ENCODE measurements around the gene CLDND1.

Gene CLDND1

DNA sequence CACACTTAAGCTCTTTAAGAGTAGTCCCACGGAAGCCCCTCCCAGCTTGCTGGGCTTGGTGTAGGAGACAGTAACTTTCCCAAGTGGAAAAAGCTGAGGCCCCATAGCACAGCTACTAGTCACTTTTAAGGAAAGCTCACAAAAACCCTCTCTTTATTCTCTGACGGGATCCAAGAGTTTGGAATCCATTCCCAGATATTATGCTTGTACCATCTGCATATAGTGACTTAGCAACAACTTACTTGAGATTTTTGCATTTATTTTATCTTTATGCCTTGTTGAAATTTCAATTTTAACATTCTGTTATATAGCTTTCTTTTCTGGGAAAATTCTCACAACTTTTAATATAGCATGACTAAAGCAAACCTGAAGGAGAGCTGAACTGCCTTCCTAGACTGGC, 28.5 kb upstream of the CLDND1 start:
- DNase-seq, result no peak

DNA sequence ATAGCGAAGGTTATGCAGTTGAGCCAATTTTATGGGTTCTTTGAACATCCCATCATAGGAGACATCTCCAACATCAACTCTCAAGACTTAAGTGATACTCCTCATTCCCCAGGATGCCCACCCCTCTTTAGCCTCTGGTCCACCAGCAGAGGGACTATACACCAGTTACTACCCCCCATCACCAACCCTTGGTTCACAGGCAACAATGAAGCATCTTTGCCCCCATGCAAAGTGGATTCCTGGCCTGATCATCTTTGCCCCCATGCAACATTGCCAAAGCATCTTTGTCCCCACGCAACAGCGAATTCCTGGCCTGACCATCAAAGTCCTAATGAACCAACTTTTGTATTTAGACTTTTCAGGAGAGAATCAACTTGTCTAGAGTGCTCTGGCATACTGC, 28.1 kb upstream of the CLDND1 start:
- DNase-seq, result no peak

DNA sequence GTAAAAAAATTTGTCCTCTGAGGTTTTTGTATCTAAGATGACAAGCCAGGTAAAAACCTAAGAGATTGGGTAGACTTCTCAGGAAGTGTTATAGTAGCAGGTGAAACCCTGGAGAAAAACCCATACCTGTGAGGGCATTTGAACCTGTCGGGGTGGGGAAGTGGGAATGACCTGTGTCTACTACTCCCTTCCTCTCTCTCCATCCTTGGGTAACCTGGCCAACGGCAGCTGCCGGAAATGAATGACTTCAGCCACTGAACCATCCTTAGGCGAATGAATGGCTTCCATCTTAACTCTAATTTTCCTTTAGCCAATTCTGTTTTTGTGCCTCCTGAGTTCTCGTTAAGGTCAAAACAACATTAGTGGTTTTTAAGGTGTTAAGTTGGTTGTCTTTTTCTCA, 25.8 kb upstream of the CLDND1 start:
- DNase-seq, result no peak

GRCh38 chr3:98545940-98546339, 23.2 kb upstream of the CLDND1 start:
- DNase-seq, result no peak

GRCh38 chr3:98542623-98543022, 19.9 kb upstream of the CLDND1 start:
- DNase-seq, result no peak

- DNase-seq, result no peak
Observed at GRCh38 chr3:98541695-98542094, 19.0 kb upstream of the CLDND1 start.

DNA sequence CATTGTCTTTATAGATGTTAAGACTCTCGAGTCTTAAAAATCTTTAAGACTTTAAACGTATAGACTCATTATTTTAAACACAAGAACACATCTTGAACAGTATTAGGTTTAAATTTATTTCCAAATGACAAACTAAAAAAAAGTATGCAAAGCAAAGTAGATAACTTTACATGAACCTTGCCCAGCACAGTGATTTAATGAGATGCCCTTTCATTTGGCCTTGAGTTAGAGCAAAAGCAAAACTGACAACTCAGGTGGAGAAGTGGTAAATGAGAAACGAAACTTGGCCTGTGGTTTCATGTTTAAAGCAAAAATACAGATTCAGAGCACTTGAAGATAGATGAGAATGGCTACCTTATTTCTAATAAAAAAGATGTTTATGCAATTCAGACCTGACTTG, 17.6 kb upstream of the CLDND1 start:
- no peak for DNase-seq

GRCh38 chr3:98536456-98537017, 13.8 kb upstream of the CLDND1 start:
- no peak for DNase-seq

GRCh38 chr3:98534734-98535133, 12.0 kb upstream of the CLDND1 start:
- no peak for DNase-seq

GRCh38 chr3:98534168-98534567, 11.5 kb upstream of the CLDND1 start:
- no peak for DNase-seq

DNA sequence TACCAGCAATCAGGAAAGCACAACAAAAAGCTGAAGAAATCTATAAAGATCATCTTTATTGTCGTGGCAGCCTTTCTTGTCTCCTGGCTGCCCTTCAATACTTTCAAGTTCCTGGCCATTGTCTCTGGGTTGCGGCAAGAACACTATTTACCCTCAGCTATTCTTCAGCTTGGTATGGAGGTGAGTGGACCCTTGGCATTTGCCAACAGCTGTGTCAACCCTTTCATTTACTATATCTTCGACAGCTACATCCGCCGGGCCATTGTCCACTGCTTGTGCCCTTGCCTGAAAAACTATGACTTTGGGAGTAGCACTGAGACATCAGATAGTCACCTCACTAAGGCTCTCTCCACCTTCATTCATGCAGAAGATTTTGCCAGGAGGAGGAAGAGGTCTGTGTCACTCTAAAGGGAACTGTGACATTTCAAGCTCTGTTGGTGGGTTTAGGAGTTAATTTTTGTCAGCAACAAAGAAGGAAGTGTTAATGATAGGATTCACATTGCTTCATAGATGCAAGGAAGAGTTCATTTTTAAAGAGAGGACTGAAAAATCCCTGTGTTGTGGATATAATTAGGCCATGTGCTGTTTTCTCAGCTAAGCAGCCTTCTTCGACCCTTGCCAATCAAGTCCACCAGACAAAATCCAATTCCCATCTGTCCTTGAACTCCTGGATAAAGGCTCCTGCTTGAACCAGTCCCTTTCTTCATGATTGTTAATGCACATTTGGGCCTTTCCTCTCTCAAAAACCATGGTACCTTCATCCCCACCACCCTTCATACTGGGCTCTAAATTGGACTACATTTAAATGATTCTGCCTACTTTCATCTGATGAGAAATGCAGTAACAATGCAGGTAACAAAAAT, 10.2 kb upstream of the CLDND1 start:
- no peak for DNase-seq

DNA sequence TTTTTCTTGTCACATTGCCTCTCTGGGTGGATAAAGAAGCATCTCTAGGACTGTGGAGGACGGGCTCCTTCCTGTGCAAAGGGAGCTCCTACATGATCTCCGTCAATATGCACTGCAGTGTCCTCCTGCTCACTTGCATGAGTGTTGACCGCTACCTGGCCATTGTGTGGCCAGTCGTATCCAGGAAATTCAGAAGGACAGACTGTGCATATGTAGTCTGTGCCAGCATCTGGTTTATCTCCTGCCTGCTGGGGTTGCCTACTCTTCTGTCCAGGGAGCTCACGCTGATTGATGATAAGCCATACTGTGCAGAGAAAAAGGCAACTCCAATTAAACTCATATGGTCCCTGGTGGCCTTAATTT, 9.6 kb upstream of the CLDND1 start:
- no peak for DNase-seq

GRCh38 chr3:98531622-98532274, 9.0 kb upstream of the CLDND1 start, which contains the start of gene GPR15:
GPR15 (plus strand) TSS chr3:98531978; CDS start chr3:98532034, 56 bp downstream.
- DNase-seq, result no peak

DNA sequence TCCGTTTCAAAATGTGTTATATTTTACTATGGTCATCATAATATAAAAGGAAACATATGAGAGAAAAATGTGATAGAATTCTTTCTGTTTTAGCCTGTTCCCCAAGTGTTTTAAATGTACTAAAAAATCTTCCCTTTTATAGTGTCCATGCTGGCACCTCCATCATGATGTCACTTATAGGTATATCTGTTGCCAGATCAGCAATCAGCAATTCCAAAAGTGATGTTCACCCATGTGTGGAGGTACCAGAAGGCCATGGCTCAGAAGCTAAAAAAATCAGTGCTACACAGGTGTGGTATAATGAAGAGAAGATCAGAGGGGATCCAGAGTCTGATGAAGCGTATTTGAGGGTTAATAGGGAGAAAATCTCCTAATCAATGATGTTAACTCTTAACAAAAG, 8.0 kb upstream of the CLDND1 start:
- no peak for DNase-seq

GRCh38 chr3:98529856-98530459, 7.3 kb upstream of the CLDND1 start:
- no peak for DNase-seq

DNA sequence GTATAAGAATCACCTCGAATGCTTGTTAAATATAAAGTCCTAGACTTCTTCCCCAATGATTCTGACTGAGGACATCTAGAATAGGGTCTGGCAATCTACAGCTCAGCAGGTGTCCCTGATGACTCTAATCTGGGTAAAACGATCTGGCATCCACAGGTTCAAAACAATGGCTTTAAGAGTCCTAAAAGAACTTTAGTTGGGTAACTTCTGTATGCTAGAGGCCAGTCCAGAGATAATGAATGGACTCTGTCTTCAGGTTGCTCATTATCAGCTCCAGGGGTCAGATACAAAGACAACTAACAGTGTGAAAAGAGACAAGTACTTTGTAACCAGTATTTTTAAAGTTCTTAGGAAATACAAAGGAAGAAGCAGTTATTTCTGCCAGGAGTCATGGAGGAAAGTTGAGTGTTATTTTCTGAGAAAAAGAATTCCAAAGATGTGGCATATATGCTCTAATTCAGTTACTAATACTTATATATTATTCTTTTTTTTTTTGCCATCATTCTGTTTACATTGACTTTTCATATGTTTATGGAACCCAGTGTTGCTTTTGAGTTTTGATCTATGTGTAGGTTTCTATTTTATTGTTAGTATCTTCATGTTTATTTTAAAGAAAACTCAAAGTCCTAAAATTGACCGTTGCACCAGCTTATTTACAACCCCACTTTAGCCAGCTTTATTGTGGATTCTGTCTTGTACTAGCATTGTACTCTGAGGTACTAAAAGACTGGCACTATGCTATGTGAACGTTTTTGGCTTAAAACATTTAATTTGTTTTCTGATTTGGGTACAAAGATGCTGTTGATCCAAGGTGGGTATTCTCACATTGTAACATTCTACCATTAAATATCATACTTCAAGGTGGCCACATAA, 6.0 kb upstream of the CLDND1 start:
- no peak for DNase-seq

GRCh38 chr3:98525494-98525893, 2.8 kb upstream of the CLDND1 start:
- no peak for DNase-seq

GRCh38 chr3:98521897-98522543, 682 bp downstream of the CLDND1 start:
- peak; percentile 76 for DNase-seq

DNA sequence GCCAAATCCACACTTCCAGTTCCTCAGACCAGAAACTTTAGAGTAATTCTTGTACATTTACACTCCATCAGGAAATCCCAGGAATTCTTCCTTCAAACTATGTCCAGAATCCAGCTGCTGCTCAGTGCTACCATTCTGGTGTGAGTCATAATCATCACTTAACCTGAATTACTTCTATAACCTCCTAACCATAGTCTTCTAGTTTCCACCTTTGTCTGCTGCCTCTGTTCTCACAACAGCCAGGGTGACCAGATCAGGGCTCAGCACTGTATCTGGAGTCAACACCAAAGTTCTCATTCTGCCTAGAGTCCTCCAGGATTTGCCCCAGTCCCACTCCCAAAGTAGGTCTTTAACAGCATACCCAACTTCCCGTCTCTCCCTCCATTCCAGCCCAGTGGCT, 3.4 kb downstream of the CLDND1 start:
- no peak for DNase-seq

GRCh38 chr3:98518816-98519215, 3.9 kb downstream of the CLDND1 start:
- no peak for DNase-seq

- no peak for DNase-seq
Observed at GRCh38 chr3:98514948-98515347, 7.8 kb downstream of the CLDND1 start.

DNA sequence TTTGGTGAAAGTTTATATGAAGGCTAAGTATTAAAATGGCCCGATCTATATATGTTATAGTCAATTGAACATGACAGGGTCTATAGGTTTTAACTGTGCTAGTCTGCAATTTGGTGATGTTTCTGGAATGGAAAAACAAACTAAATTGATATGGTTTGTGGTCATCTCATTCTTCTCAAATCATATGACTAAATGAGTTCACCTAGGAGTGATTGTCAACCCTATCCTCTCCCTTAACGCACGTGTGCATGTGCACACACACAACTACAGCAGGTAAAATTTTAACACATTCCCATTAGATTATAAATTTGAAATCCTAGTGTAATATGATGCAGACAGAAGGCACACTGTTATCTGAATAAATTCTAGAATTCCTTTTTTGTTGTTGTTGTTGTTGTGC, 9.0 kb downstream of the CLDND1 start:
- DNase-seq, result no peak

Measured in activated CD8-positive, alpha-beta memory T cell treated with anti-CD3 and anti-CD28 coated beads for 24 hours (primary cell).